Measurements from ENCODE around the gene JAKMIP3.

JAKMIP3 gene

GRCh38 chr10:132065491-132066105 is at the start of gene JAKMIP3:
TSS of gene JAKMIP3 (plus strand) at chr10:132065946. CDS start at chr10:132104809, 38,863 bp downstream.
- no peak for DNase-seq (ENCODE audit: low read depth in 2 of 2)

- no peak for DNase-seq (ENCODE audit: low read depth in 2 of 2)
These were observed 49.2 kb upstream of the JAKMIP3 start for GRCh38 chr10:132016514-132016913.

- DNase-seq (ENCODE audit: low read depth in 2 of 2): no peak
These were observed 47.3 kb upstream of the JAKMIP3 start for GRCh38 chr10:132018446-132018845.

- DNase-seq (ENCODE audit: low read depth in 2 of 2): no peak
These were observed 46.4 kb upstream of the JAKMIP3 start for GRCh38 chr10:132019366-132019765.

- no peak for DNase-seq (ENCODE audit: low read depth in 2 of 2)
These were observed 45.3 kb upstream of the JAKMIP3 start for GRCh38 chr10:132020456-132020855.

GRCh38 chr10:132021046-132021445 is 44.7 kb upstream of the JAKMIP3 start:
- no peak for DNase-seq (ENCODE audit: low read depth in 2 of 2)

- no peak for DNase-seq (ENCODE audit: low read depth in 2 of 2)
These were observed 44.1 kb upstream of the JAKMIP3 start for GRCh38 chr10:132021504-132022143.

GRCh38 chr10:132022241-132022640 is 43.5 kb upstream of the JAKMIP3 start:
- DNase-seq (ENCODE audit: low read depth in 2 of 2): no peak

GRCh38 chr10:132023092-132023811 is 42.5 kb upstream of the JAKMIP3 start:
- peak; percentile 43 to 70 for DNase-seq (ENCODE audit: low read depth in 2 of 2)

GRCh38 chr10:132027423-132027983 is 38.2 kb upstream of the JAKMIP3 start:
- no peak for DNase-seq (ENCODE audit: low read depth in 2 of 2)

- DNase-seq (ENCODE audit: low read depth in 2 of 2): no peak
These were observed 37.0 kb upstream of the JAKMIP3 start for GRCh38 chr10:132028706-132029105.

GRCh38 chr10:132030898-132031463 is 34.8 kb upstream of the JAKMIP3 start:
- no peak for DNase-seq (ENCODE audit: low read depth in 2 of 2)

GRCh38 chr10:132033632-132034031 is 32.1 kb upstream of the JAKMIP3 start:
- DNase-seq (ENCODE audit: low read depth in 2 of 2): no peak

- no peak for DNase-seq (ENCODE audit: low read depth in 2 of 2)
These were observed 30.3 kb upstream of the JAKMIP3 start for GRCh38 chr10:132035476-132035875.

GRCh38 chr10:132036153-132036886 is 29.4 kb upstream of the JAKMIP3 start:
- DNase-seq (ENCODE audit: low read depth in 2 of 2): no peak

- DNase-seq (ENCODE audit: low read depth in 2 of 2): no peak
These were observed 28.7 kb upstream of the JAKMIP3 start for GRCh38 chr10:132036887-132037675.

GRCh38 chr10:132037676-132037975 is 28.1 kb upstream of the JAKMIP3 start:
- no peak for DNase-seq (ENCODE audit: low read depth in 2 of 2)

GRCh38 chr10:132039371-132039770 is 26.4 kb upstream of the JAKMIP3 start:
- DNase-seq (ENCODE audit: low read depth in 2 of 2): no peak

- DNase-seq (ENCODE audit: low read depth in 2 of 2): no peak
These were observed 25.7 kb upstream of the JAKMIP3 start for GRCh38 chr10:132040046-132040445.

- no peak for DNase-seq (ENCODE audit: low read depth in 2 of 2)
These were observed 24.4 kb upstream of the JAKMIP3 start for GRCh38 chr10:132041340-132041739.
